GM12875 (cell line): ENCODE data around the gene PRSS35.
"Not testable (repeated sequence)": the region's sequence is repeated elsewhere in the genome, so short reads cannot be mapped to it uniquely, and the experiment has no call there.

Source experiments
- H3K4me3 ChIP-seq: one replicate; pipeline ENCODE4 v1.5.1; 2011; ENCODE audit warnings: low read depth, low read length, control low read depth
- TF ChIP-seq, protein P1 (sequence below): IDR thresholded peaks from 2 replicates; pipeline ENCODE4 v1.5.1; 2011; ENCODE audit warnings: low read depth, mild to moderate bottlenecking, control low read depth, inconsistent platforms, low read length, moderate library complexity, borderline replicate concordance; ENCODE audit not compliant: insufficient read depth

The PRSS35 gene

DNA sequence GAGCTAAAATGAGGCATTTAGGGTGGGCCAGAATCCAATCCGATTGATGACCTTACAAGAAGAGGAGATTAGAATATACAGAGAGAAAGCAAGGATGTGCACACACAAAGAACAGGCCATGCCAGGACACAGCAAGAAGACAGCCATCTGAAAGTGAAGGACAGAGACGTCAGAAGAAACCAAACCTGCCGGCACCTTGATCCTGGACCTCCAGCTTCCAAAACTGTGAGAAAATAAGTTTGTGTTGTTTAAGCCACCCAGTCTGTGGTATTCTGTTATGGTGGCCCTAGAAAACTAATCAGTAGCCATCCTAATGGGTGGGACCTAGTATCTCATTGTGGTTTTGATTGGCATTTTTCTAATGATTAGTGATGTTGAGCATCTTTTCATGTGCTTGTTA lies 41.7 kb upstream of the PRSS35 start:
- TF ChIP-seq, protein P1, sequence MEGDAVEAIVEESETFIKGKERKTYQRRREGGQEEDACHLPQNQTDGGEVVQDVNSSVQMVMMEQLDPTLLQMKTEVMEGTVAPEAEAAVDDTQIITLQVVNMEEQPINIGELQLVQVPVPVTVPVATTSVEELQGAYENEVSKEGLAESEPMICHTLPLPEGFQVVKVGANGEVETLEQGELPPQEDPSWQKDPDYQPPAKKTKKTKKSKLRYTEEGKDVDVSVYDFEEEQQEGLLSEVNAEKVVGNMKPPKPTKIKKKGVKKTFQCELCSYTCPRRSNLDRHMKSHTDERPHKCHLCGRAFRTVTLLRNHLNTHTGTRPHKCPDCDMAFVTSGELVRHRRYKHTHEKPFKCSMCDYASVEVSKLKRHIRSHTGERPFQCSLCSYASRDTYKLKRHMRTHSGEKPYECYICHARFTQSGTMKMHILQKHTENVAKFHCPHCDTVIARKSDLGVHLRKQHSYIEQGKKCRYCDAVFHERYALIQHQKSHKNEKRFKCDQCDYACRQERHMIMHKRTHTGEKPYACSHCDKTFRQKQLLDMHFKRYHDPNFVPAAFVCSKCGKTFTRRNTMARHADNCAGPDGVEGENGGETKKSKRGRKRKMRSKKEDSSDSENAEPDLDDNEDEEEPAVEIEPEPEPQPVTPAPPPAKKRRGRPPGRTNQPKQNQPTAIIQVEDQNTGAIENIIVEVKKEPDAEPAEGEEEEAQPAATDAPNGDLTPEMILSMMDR: no peak
- H3K4me3 ChIP-seq: no peak overlapping the region

DNA sequence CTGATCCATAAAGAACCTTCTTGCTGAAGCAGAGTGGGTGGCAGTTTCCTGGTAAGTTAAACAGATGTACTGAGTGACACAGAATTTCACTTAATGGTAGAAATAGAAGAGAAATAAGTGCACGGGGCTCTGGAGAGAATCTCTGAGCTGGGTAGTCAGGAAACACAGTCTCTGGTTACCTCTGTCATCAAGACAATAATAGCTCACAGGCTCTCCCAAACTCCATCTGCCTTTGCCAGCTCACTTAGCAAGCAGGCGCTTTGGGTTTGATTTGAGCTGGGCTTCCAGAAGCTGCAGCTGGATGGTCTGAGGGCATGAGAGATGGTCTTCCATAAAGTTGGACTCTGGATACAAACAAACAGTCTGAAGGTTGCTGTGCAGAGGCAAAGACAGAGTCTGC lies 39.6 kb upstream of the PRSS35 start:
- TF ChIP-seq, protein P1: no peak
- H3K4me3 ChIP-seq: no peak overlapping the region

DNA sequence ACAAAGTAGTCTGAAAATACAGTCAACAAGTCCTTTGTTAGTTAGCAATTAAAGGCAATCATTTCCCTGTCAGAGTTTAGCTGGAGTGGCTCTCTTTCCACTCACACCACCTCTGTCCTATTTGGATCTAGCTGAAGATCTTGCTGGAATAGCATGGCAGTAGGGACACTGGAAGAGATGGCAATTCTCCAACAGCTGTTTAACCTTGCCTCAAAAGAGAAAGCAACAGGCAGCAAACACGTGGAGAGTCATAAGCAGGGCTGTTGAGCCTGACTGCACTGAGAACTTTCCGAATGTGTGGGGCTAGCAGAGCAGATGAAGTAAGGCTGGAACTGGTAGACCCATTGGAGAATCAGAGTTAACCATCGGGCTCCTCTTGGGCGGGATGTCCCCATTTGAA lies 38.0 kb upstream of the PRSS35 start:
- no peak overlapping the region for H3K4me3 ChIP-seq
- TF ChIP-seq, protein P1: no peak

DNA sequence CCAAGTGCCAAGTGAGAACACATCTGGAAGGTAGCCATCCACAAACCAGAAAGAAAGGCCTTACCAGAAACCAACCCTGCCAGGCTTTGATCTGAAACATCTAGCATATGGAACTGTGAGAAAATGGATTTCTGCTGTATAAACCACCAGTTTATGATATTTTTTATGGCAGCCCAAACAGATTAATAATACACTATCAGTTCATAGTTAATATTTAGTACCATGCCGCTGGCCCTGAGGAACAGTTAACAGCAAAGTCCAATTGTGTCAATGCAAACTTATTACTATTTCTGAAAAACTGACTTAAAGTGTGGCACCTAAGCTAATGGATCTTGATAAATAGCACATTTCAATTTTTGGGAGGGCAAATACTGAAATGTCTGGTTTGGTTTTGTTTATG lies 35.4 kb upstream of the PRSS35 start:
- H3K4me3 ChIP-seq: no peak overlapping the region
- TF ChIP-seq, protein P1: no peak

DNA sequence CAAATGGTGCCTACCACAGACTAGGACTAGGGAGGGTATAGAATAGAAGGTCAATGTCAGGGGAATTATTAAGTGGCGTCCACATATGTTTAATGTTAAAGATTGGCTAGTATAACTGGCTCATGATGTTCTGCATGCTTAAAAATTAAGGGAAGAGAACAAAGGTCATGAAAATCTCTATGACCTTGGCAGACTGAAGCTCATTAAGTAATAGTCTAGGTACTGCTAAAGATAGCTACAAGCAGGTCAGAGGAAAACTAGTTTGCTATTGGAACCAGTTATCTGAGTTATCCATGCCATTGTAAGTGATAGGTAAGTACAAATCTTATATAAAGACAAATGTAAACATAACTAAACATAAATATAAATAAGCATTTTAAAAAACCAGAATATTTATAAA lies 32.9 kb upstream of the PRSS35 start:
- no peak overlapping the region for H3K4me3 ChIP-seq
- TF ChIP-seq, protein P1: no peak

DNA sequence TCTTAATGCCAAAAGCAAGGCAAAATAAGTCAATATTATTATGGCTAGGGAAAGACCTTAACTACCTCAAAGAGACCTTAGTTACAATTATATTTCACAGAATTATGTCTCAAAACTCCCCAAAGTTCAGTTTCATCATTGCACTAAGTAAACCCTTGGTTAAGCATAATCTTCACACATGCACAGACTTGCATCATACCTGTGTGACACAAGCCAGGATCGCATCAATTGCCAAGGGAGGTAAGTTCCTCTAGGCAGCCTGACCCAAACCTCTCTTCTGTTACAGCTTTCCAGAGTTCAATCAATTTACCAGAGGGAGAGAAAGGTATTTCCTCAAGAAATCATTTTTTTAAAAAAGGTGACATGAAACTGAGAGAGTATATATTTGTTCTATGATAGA lies 31.9 kb upstream of the PRSS35 start:
- H3K4me3 ChIP-seq: no peak overlapping the region
- TF ChIP-seq, protein P1: no peak

DNA sequence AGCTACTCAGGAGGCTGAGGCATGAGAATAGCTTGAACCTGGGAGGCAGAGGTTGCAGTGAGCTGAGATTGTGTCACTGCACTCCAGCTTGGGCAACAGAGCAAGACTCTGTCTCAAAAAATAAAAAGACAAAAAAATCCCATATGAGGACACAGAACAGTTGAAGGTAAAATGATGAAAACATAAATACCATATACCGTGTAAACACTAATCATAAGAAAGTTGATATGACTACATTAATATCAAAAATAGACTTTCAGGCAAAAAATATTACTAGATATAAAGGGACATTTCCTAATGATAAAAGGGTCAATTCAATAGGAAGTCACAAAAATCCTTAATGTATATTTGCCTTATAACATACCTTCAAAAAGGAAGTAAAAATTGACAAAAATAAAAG lies 30.4 kb upstream of the PRSS35 start:
- not testable (repeated sequence) for H3K4me3 ChIP-seq

DNA sequence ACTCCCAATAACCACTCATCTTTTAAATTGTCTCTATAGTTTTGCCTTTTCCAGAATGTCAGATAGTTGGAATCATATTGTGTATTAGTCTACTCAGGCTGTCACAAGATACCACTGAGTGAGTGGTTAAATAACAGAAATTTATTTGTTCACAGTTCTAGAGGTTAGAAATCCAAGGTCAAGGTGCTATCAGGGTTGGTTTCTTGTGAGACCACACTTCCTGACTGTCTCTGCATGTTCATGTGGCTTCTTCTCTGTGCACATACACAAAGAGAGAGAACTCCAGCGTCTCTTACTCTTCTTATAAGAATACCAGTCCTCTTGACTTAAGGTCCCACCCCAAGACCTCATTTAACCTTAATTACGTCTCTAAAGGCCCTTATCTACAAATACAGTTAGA lies 23.9 kb upstream of the PRSS35 start:
- TF ChIP-seq, protein P1: no peak
- no peak overlapping the region for H3K4me3 ChIP-seq
